Spleen (tissue), 11 donors: ENCODE data around the gene DRAXIN. TPM values are rescaled to one million over a fixed set of nuclear protein-coding genes. Genes with fewer than 3 reads are reported as not detected.

Source experiments
- DNase-seq: peaks from one replicate; pipeline ENCODE4 v3.0.0-alpha.2; 2020
- H3K27ac ChIP-seq, 8 donors: fragments of 200-600 bp; sonication (generic) in 7 of 8; 1 replicate in 4 of 8; 2 replicates in 4 of 8; pipeline versions ENCODE4 v1.5.0 to v1.8.0; 2016 to 2021; ENCODE audit warnings: inconsistent platforms in 4 of 8, mild to moderate bottlenecking in 4 of 8, moderate library complexity in 1 of 8
- H3K27me3 ChIP-seq, 7 donors: fragments of 200-600 bp; sonication (generic) in 6 of 7; replicated peaks in 1 of 7; 1 replicate in 4 of 7; 2 replicates in 3 of 7; pipeline versions ENCODE4 v1.5.0 to v1.8.0; 2016 to 2021; ENCODE audit warnings: inconsistent platforms in 3 of 7, mild to moderate bottlenecking in 1 of 7
- H3K36me3 ChIP-seq, 6 donors: fragments of 200-600 bp; sonication (generic) in 5 of 6; 1 replicate in 4 of 6; 2 replicates in 2 of 6; pipeline versions ENCODE4 v1.5.0 to v1.8.0; 2016 to 2021; ENCODE audit warnings: inconsistent platforms in 2 of 6
- H3K4me1 ChIP-seq, 6 donors: fragments of 200-600 bp; sonication (generic) in 5 of 6; 1 replicate in 3 of 6; 2 replicates in 3 of 6; pipeline versions ENCODE4 v1.5.0 to v1.8.0; 2016 to 2021; ENCODE audit warnings: inconsistent platforms in 3 of 6
- H3K4me3 ChIP-seq, 8 donors: fragments of 200-600 bp; sonication (generic) in 7 of 8; 1 replicate in 4 of 8; 2 replicates in 4 of 8; pipeline versions ENCODE4 v1.5.0 to v1.8.0; 2016 to 2021; ENCODE audit warnings: inconsistent platforms in 4 of 8, mild to moderate bottlenecking in 4 of 8, moderate library complexity in 2 of 8
- H3K9me3 ChIP-seq, 8 donors: fragments of 200-600 bp; sonication (generic) in 7 of 8; 1 replicate in 4 of 8; 2 replicates in 4 of 8; pipeline versions ENCODE4 v1.5.0 to v1.8.0; 2016 to 2021; ENCODE audit warnings: inconsistent platforms in 4 of 8
- POLR2A ChIP-seq, 3 donors: fragments of 450-650 bp; IDR thresholded peaks; one replicate each; pipeline ENCODE4 v1.5.1; 2017; ENCODE audit warnings: antibody characterized with exemption in 3 of 3, mild to moderate bottlenecking in 1 of 3
- POLR2AphosphoS5 ChIP-seq, 3 donors: sonication (generic); formaldehyde crosslinking; IDR thresholded peaks; one replicate each; pipeline ENCODE4 v1.5.1; 2017; ENCODE audit warnings: antibody characterized with exemption in 3 of 3
- WGBS, 5 donors: extraction: QIAGEN DNeasy Blood & Tissue Kit in 3 of 5; methylation state at CpG; one replicate each; pipeline versions ENCODE4 v1.1.5 to v1.1.7; 2013 to 2018; 5-methylcytosine and 5-hydroxymethylcytosine counted together
- intact Hi-C: fragments of 100-400 bp; cut with DNase I; formaldehyde crosslinking; loops from one replicate; pipeline ENCODE4 v1.15.0; 2023; ENCODE audit warnings: low total_unique reads
- polyA plus RNA-seq, 3 donors: library from polyadenylated mRNA; stranded (reverse); fragments of 200-250 nt; gene quantifications; one replicate each; pipeline ENCODE4 v1.2.1, GENCODE V29; 2013
- total RNA-seq, 7 donors: library from RNA; depleted of rRNA in 3 of 7; stranded (reverse); fragments of >200 nt in 3 of 7; fragmentation: NEBNext Ultra II Directional in 4 of 7; extraction: Animal tissue kit (Norgen Biotek cat#: 25700) in 4 of 7; gene quantifications; one replicate each; pipeline versions ENCODE4 v1.1.0 to v1.2.1, GENCODE V29; 2016 to 2021
- TF ChIP-seq, protein P1 (sequence below), 11 experiments: fragments of 200-600 bp in 7 of 11; fragments of 450-650 bp in 4 of 11; sonication (generic) in 4 of 11; IDR thresholded peaks in 8 of 11; conservative IDR thresholded peaks in 3 of 11; 1 replicate in 7 of 11; 2 replicates in 4 of 11; pipeline versions ENCODE4 v1.4.0 to v1.8.0; 2016 to 2021; ENCODE audit warnings: antibody characterized with exemption in 11 of 11, inconsistent platforms in 4 of 11, mild to moderate bottlenecking in 1 of 11
- donor health status: healthy with polysubstance abuse.
- donor health status: DM: no; HTN: no; CAD: no; lungs with moderate emphysema.
- donor health status: DM: no; HTN: no; CAD: no.
- donor health status: Bipolar disorder and iron deficiency.
- donor health status: healthy.
- donor health status: DM: no; HTN: no; CAD: no.
- donor health status: DM: yes; HTN: yes; CAD: no.

The DRAXIN gene
- total and polyA plus RNA-seq, 10 donors: 0.04 to 0.37 (median 0.10) TPM; not detected in 3

DNA sequence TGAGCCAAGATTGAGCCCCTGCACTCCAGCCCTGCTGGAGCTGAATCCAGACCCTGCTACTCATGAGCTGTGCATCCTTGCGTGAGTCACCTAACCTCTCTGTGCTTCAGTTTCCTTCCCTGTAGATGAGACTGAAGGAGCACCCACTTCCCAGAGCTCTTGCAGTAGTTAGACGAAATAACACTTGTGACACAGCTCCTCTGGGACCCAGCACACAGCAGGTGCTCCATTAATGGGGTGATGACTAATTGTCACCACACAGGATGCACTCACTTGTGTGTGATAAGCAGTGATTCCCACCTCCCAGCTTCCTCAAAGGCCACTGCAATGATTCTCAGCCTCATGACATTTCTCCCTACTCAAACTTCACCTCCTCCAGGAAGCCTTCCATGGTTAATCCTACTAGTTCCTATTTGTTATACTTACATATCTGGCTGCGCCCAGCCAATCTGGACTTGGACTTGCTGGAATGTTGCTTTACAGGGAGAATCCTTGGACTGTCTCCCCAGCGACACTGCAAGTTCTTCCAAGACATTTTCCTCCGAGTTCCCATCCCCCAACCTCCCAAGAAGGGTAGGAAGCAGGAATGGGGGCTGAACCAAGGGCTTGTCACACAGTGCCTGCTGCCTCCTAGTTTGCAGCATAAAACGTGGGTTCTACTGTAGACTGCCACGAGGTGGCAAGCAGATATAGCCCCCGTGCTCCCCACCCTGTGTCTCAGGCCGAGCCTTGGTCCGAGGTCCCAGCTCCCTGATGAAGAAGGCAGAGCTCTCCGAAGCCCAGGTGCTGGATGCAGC lies 17.2 kb downstream of the DRAXIN start:
- H3K27me3 ChIP-seq: peaks cover 0 to 80% (median 9%) of the 10 kb centered on the region in 7 donors
- peaks cover 0 to 3% (median 0%) of the 10 kb centered on the region in 6 donors for H3K4me1 ChIP-seq
- H3K36me3 ChIP-seq: no peaks in the 10 kb centered on the region
- no peaks in the 10 kb centered on the region for H3K9me3 ChIP-seq
- H3K4me3 ChIP-seq: no peak overlapping the region
- intact Hi-C loops: no loop called here
- no peak overlapping the region for H3K27ac ChIP-seq
- no peak for TF ChIP-seq POLR2AphosphoS5 (IDR thresholded peaks at IDR 0.05)
- TF ChIP-seq, protein P1, sequence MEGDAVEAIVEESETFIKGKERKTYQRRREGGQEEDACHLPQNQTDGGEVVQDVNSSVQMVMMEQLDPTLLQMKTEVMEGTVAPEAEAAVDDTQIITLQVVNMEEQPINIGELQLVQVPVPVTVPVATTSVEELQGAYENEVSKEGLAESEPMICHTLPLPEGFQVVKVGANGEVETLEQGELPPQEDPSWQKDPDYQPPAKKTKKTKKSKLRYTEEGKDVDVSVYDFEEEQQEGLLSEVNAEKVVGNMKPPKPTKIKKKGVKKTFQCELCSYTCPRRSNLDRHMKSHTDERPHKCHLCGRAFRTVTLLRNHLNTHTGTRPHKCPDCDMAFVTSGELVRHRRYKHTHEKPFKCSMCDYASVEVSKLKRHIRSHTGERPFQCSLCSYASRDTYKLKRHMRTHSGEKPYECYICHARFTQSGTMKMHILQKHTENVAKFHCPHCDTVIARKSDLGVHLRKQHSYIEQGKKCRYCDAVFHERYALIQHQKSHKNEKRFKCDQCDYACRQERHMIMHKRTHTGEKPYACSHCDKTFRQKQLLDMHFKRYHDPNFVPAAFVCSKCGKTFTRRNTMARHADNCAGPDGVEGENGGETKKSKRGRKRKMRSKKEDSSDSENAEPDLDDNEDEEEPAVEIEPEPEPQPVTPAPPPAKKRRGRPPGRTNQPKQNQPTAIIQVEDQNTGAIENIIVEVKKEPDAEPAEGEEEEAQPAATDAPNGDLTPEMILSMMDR (IDR thresholded peaks at IDR 0.05 in 8 of 11, conservative IDR thresholded peaks at IDR 0.05 in 3 of 11): no peak
- no peak for TF ChIP-seq POLR2A (IDR thresholded peaks at IDR 0.05)
- DNase-seq: no peak
- 68 to 80% (median 75%) methylated on average over 11 of the region's 11 CpGs for WGBS, 5 donors

DNA sequence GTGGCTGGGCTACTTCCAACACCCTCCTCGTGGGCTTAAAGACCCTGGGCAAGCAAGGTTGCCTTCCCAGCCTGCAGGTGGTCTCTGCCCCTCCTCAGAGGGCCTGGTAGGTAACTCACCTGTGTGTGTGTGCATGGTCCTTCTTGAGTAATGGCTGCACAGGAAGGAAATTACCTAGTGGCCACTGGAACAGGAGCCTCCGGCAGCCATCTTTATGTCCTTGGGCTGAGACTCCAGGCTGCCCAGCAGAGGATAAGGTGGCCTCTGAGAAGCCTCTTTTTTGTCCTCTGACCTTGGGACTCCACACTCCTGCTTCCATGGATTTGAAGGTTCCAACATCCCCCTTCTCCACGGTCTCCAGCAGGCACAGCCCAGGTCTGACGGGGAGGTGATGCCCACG lies 20.0 kb downstream of the DRAXIN start:
- H3K9me3 ChIP-seq: no peaks in the 10 kb centered on the region
- no peak overlapping the region for H3K4me3 ChIP-seq
- intact Hi-C loops: no loop called here
- WGBS, 5 donors: 87 to 93% (median 90%) methylated on average over 5 of the region's 5 CpGs
- peaks cover 0 to 3% (median 0%) of the 10 kb centered on the region in 6 donors for H3K4me1 ChIP-seq
- no peaks in the 10 kb centered on the region for H3K36me3 ChIP-seq
- H3K27ac ChIP-seq: no peak overlapping the region
- peaks cover 0 to 54% (median 6%) of the 10 kb centered on the region in 7 donors for H3K27me3 ChIP-seq
- TF ChIP-seq, protein P1 (IDR thresholded peaks at IDR 0.05 in 8 of 11, conservative IDR thresholded peaks at IDR 0.05 in 3 of 11): no peak
- no peak for TF ChIP-seq POLR2A (IDR thresholded peaks at IDR 0.05)
- TF ChIP-seq POLR2AphosphoS5 (IDR thresholded peaks at IDR 0.05): no peak
- DNase-seq: no peak

DNA sequence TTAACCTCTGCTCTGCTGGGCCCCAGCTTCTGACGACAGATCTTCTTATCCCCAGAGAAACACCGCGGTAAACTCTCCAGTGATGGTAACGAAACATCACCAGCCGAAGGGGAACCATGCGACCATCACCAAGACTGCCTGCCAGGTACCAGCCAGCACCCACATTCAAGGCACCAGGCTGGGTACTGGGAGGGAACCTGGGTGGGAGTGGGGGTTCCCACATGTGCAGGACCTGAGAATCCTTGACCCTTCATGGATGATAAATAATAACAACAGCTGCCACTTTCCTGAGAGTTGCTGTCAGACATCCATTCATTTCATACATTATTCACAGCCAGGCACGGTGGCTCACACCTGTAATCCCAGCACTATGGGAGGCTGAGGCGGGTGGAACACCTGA lies 20.8 kb downstream of the DRAXIN start:
- 89 to 94% (median 89%) methylated on average over 8 of the region's 8 CpGs for WGBS, 5 donors

DNA sequence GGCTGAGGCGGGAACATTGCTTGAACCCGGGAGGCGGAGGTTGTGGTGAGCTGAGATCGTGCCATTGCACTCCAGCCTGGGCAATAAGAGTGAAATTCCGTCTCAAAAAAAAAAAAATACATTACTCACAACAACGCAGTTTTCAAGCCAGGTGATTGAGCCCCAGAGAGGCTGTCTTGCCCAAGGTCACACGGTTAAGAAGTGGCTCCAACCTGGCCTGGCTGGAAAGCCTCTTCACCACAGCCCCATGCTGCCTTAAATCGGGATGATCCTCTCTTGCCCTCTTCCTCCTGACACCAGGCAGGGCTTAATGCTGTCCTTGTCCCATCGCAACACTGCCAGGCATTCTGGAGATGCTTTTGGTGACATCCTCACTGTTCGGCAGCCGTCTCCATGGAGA lies 21.6 kb downstream of the DRAXIN start:
- Histone ChIP-seq H3K4me3 (no peak overlapping the region), H3K36me3 (no peaks in the 10 kb centered on the region), H3K27ac (no peak overlapping the region), H3K27me3 (peaks cover 0 to 46% (median 0%) of the 10 kb centered on the region in 7 donors), H3K4me1 (peaks cover 0 to 3% (median 0%) of the 10 kb centered on the region in 6 donors), H3K9me3 (no peaks in the 10 kb centered on the region)
- intact Hi-C loops: no loop called here
- 83 to 86% (median 85%) methylated on average over 11 of the region's 11 CpGs for WGBS, 5 donors
- DNase-seq: no peak
- TF ChIP-seq, protein P1 (IDR thresholded peaks at IDR 0.05 in 8 of 11, conservative IDR thresholded peaks at IDR 0.05 in 3 of 11): no peak
- TF ChIP-seq POLR2AphosphoS5 (IDR thresholded peaks at IDR 0.05) (no peak), POLR2A (IDR thresholded peaks at IDR 0.05) (no peak)

More for the DNA sequence above, 20.8 kb downstream of the DRAXIN start:
- Histone ChIP-seq H3K36me3 (no peaks in the 10 kb centered on the region), H3K4me1 (peaks cover 0 to 3% (median 0%) of the 10 kb centered on the region in 6 donors), H3K27ac (no peak overlapping the region), H3K4me3 (no peak overlapping the region), H3K9me3 (no peaks in the 10 kb centered on the region), H3K27me3 (peaks cover 0 to 54% (median 6%) of the 10 kb centered on the region in 7 donors)
- DNase-seq: no peak
- TF ChIP-seq POLR2AphosphoS5 (IDR thresholded peaks at IDR 0.05): no peak
- intact Hi-C loops: no loop called here
